GM04504 (cell line): ENCODE results near the gene CFAP77.

ENCODE experiments used
- DNase-seq: peaks from one replicate; pipeline ENCODE4 v3.0.0-alpha.2; 2012; ENCODE audit warnings: low read depth

Gene CFAP77

GRCh38 chr9:132456241-132456640, 46.2 kb downstream of the CFAP77 start:
- no peak for DNase-seq

DNA sequence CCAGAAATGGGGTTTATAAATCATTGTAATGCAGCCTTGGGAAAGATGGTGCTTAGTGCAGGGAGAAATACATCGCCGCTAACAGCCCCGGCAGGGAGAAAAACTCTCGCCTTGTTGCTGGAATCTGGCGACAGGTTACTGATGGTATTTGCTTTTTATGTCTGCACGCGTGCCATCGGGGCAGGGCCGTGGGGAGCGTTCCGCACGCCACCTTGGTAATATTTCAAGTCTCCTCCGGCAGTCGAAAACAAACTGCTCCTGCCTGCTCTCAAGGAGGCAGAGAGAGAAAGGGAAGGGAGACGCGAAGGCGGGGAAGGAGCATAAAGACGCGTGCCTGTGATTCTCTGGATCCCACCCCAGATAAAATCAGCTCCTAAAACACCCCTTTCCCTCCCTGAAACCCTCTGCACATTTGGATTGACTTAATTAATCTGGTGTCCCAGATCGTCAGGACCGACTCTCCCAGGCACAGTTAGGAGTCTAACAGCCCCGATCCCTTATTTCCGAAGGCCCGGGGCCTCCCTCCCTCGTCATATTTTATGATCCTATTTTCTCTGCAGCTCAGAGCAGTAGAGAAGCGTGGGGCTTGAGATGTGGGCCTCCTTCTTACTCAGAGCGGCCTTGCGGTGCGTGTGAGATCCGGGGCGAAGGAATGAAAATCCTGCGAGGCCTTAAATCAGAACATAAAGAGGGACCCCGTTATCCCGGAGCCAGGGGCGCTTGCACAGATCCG, 47.7 kb downstream of the CFAP77 start:
- DNase-seq: no peak

DNA sequence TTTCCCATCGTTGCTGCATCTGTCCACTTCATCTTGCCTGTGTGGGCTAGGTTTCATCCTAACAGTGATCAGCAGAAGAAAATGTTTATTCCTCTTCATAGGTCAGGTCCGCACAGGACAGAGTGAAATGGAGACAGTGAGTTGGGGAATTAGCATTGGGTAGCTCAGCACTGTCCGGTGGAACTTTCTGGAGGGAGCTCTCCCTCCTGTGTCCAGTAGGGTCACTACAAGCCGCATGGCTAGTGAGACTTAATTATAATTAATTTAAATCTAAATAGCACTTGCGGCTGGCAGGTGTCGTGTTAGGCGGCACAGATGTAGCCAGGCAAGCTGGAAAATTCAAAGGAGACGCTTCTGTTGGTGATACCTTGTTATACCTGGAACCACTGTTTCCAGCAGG, 48.4 kb downstream of the CFAP77 start:
- no peak for DNase-seq

DNA sequence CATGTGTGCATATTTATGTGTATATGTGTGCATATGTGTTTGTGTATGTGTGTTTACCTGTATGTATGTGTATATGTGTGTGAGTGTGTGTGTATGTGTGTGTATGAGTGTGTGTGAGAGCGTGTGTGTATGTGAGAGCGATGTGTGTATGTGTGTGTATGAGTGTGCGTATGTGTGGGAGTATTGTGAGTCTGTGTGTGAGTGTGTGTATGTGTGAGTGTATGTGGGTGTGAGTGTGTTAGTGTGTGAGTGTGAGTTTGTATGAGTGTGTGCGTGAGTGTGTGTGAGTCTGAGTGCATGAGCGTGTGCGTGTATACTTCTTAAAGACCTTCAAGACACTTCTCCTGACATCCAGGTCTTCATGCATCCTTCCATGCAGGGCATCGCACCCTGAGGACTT, 49.6 kb downstream of the CFAP77 start:
- DNase-seq: no peak

DNA sequence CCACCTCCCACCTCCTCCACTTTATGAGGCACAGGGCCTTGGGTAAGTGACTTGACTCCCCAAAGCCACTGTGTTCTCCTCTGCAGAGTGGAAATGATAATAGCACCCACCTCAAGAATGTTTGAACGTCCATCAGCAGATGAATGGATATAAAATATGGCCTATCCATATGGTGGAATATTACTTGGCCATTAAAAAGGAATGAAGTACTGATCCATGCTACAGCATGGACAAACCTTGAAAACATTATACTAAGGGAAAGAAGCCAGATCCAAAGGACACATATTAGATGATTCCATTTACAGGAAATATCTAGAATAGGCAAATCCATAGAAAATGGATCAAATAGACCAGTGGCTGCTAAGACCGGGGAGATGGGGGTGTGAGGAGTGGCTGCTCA, 50.2 kb downstream of the CFAP77 start:
- DNase-seq: no peak

DNA sequence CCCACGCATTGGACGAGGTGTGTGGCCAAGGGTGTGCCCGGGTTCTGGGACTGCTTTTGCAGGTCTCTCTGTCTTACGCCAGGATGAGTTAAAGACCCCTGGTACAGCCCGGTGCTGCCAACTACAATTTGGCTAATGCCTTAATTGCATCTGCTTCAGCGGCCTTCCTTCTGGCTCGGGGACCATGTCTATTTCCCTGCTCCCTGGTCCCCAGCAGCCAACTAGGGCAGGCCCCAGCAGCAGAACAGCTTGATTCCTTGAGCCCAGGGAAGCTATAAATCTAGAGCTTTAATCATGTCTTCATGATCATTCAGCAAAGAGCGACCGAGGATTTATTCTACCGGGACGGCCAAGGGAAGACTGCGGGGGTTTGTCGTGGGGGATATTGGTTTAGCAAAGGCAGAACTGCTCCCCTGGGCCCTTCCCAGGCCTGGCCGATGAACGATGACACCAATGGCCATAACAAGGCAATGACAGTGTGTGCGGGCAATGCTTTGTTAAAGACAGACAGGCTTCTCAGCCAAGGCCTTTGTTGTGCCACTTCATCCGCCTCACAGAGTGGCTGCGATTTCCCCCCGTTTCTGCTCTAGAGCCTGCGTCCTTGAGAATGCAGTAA, 51.4 kb downstream of the CFAP77 start:
- no peak for DNase-seq

DNA sequence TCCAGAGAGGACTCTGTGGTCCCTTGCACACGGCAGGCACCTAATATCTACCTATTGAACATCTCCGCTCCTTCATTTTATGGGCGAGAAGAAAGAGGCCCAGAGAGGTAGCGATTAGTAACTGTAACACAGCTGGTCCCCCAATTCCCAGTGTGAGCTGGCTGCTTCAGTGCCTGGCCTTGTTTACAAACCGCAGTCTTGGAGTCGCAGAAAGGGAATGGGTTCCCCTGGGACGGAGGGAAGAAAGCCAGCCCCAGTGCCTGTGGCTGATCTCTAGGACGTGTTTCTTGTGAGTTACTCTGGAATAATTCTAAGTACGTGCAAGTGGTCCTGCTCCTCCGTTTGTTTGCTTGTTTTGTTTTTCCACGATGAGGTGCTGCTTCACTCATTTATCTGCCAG, 52.0 kb downstream of the CFAP77 start:
- DNase-seq: no peak

GRCh38 chr9:132464547-132464946, 54.5 kb downstream of the CFAP77 start:
- no peak for DNase-seq

DNA sequence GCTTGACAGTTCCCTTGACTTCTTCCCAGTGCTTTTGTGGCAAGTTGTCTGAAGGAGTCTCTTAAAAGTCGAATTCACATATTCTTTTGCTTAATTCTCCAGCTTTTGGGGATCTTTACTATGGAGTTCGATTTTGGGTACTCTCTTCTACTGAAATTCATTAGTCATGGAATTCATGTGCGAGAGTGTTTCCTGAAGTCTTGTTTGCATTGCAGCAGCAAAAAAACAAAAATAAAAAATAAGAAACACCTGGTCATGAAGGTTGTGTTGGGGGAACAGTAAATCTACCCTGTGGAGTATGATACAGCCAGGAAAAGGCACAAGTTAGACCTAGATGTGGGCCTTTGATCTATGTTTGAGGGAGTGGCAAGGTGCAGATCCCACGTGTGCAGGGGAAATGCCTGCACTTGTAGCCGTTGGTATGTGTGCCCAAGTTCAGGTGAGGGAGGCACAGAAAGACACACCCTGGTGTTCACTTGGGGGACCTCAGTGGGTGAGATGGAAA, 55.2 kb downstream of the CFAP77 start:
- no peak for DNase-seq

DNA sequence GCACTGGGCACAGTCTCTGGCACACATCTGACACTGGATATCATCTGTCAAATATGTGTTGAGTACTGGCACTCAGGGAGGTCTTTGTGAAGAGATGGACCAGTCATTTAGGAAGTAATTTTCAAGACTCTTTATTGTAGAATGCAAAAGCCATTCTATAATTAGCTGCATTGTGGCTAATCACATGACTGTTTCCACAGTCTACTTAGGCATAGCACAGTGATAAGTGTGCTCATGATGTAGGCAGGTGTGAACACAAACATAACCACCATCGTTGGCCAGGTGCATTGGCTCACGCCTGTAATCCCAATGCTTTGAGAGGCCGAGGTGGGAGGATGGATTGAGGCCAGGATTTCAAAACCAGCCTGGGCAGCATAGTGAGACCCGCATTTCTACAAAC, 62.2 kb downstream of the CFAP77 start:
- DNase-seq: no peak

DNA sequence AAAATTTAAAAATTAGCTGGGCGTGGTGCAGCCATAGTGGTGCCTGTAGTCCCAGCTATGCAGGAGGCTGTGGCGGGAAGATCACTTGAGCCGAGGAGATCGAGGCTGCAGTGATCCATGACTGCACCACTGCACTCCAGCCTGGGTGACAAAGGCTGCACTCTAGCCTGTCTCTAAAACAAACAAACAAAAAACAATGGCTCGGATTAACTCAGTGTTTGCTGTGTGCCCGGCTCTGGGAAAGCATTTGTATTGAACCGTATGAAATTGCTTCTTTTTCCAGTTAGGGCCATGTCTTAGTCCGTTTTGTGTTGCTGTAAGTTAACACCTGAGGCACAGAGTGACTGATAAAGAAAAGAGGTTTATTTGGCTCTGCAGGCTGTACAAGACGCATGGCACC, 62.6 kb downstream of the CFAP77 start:
- no peak for DNase-seq

- DNase-seq: no peak
Observed at GRCh38 chr9:132474253-132474652, 64.2 kb downstream of the CFAP77 start.

- no peak for DNase-seq
Observed at GRCh38 chr9:132478353-132479050, 68.5 kb downstream of the CFAP77 start.

- no peak for DNase-seq
Observed at GRCh38 chr9:132479733-132480132, 69.7 kb downstream of the CFAP77 start.

DNA sequence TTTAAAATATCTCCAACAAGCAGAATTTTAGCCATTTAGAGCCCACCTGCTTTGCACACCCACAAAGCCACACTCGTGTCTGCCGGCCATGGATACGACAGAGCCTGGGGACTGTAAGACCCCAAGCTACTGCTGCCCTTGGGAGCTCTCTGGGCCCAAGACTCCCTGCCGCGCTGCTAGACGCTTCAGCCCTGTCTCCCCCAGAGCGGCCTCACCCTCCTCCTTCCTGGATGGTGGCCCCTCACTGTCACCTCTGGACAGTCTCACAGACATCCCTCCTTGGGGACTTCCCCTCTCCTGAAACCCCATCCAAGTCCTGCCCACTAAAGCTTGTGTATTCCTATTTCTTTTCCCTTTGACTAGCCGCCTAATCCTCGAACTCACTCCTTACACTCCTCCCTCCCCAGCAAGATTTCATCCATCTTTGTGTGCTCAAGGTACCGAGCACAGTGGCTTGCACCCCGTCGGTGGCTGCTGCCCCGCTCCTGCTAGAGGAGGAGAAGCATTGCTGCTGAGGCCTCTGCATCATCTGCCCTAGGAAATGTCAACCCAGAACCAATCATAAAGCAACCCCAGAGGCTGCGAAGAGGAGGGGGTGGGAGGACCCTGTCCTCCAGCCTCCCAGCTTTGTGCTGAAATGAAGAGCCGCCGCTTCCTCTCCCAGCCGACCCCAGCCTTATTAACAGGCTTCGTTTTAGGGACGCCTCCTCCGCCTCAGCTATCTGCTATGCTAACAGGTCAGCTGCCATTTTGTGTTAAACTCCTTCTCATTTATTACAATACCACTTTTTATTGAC, 71.2 kb downstream of the CFAP77 start:
- no peak for DNase-seq

GRCh38 chr9:132482196-132482813, 72.3 kb downstream of the CFAP77 start:
- DNase-seq: no peak

- DNase-seq: no peak
Observed at GRCh38 chr9:132485393-132485792, 75.4 kb downstream of the CFAP77 start.

DNA sequence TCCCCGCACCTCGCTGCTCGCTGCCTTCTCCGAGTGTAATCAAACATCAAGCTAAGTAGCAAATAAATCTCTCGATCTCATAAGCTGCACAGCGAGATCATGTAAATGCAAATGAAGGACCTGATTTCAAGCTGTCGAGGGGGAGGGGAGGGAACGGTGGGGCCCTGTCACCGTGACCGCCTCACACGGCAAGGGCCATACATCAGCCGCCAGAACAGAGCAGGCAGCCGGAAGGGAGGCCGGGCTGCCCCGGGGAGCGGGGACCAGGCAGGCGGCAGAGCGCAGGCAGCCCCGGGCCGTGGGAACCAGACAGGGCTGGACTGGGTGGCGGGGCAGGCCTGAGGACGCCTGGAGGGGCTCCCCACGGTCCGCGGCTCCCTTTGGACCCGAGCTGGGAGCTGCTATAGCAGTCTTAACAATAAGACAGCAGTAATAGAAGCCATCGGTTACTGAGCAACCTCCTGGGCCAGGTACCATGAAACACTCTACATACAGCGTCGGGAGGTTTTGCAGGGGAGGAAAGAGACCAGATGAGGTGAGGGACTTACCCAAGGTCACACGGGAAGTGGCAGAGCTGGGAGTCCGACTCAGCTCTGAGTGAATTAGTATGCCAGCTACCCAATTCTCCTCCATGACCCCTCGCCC, 76.8 kb downstream of the CFAP77 start:
- DNase-seq: no peak

DNA sequence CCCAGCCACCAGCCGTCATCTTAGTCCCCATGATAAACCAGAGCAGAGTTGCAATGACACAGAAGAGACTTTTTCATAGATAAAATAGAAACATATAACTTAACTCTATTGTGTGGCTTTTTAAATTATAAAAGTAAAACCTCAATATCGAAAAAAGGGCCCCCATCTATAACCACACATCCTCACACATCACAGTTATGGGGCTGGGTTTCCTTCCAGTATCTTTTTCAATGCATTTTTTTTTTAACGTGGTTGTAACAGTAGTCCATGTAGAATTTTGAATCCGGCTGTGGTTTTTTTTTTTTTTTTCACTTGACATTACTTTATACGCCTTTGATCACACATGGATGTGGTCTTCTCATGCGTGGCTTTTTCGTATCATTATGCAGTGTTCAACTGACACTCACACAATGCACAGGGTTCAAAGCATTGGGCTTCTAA, 77.4 kb downstream of the CFAP77 start:
- no peak for DNase-seq

GRCh38 chr9:132487980-132488535, 78.0 kb downstream of the CFAP77 start:
- DNase-seq: no peak

GRCh38 chr9:132488626-132489025, 78.6 kb downstream of the CFAP77 start:
- no peak for DNase-seq
